HepG2 (cell line): ENCODE results near the gene ATXN7L2.

ENCODE experiments used
- CREB1 ChIP-seq, 2 experiments: fragments of 450-650 bp in 1 of 2; IDR thresholded peaks; 2 replicates each; pipeline ENCODE4 v1.6.1; 2016 to 2017; ENCODE audit warnings: control low read depth in 1 of 2, mild to moderate bottlenecking in 1 of 2, missing compliant biosample characterization in 1 of 2, missing genetic modification characterization in 1 of 2
- DBP ChIP-seq: sonication (generic); formaldehyde crosslinking; IDR thresholded peaks from 2 replicates; pipeline ENCODE4 v1.4.0; 2020; ENCODE audit warnings: missing genetic modification reagents; ENCODE audit errors: not compliant biosample characterization
- EZH2 ChIP-seq: conservative IDR thresholded peaks from 2 replicates; pipeline ENCODE4 v1.6.1; 2012; ENCODE audit warnings: mild to moderate bottlenecking, low read depth, low read length, moderate library complexity
- HIC2 ChIP-seq: sonication (generic); formaldehyde crosslinking; IDR thresholded peaks from 2 replicates; pipeline ENCODE4 v1.9.0; 2022; ENCODE audit warnings: low read depth, missing genetic modification reagents
- HNF4G ChIP-seq, 2 experiments: sonication (generic) in 1 of 2; formaldehyde crosslinking in 1 of 2; IDR thresholded peaks; 2 replicates each; pipeline versions ENCODE4 v1.4.0 to v1.6.1; 2011 to 2020; ENCODE audit warnings: borderline replicate concordance in 2 of 2, low read depth in 2 of 2, mild to moderate bottlenecking in 2 of 2, low read length in 1 of 2, missing genetic modification reagents in 1 of 2, moderate library complexity in 1 of 2
- JUNB ChIP-seq: sonication (generic); formaldehyde crosslinking; IDR thresholded peaks from 2 replicates; pipeline ENCODE4 v1.8.0; 2022; ENCODE audit warnings: missing genetic modification reagents, mild to moderate bottlenecking, borderline replicate concordance
- MEIS1 ChIP-seq: sonication (generic); formaldehyde crosslinking; IDR thresholded peaks from 2 replicates; pipeline ENCODE4 v1.9.0; 2021; ENCODE audit warnings: mild to moderate bottlenecking, missing genetic modification reagents, moderate library complexity, borderline replicate concordance
- MYNN ChIP-seq: sonication (generic); formaldehyde crosslinking; IDR thresholded peaks from 2 replicates; pipeline ENCODE4 v1.4.0; 2020; ENCODE audit warnings: mild to moderate bottlenecking, low read depth, missing genetic modification reagents
- MZF1 ChIP-seq: sonication (generic); formaldehyde crosslinking; IDR thresholded peaks from 2 replicates; pipeline ENCODE4 v1.8.1; 2023; ENCODE audit warnings: mild to moderate bottlenecking, missing genetic modification reagents, borderline replicate concordance
- SUZ12 ChIP-seq: fragments of 150-350 bp; IDR thresholded peaks from 2 replicates; pipeline ENCODE4 v1.6.1; 2014; ENCODE audit warnings: low read depth, low read length

GRCh38 chr1:109538827-109539555 lies 55.3 kb downstream of the ATXN7L2 start:
- TF ChIP-seq HIC2 (CRISPR knock-in tag) (no peak), HNF4G (IDR thresholded peaks at IDR 0.05; ENCODE audit: borderline replicate concordance, low read depth, low read length) (no peak), HNF4G (CRISPR knock-in tag; IDR thresholded peaks at IDR 0.05; ENCODE audit: borderline replicate concordance, low read depth) (no peak), MYNN (CRISPR knock-in tag) (no peak), CREB1 (IDR thresholded peaks at IDR 0.05) (no peak), CREB1 (CRISPR knock-in tag; IDR thresholded peaks at IDR 0.05) (no peak), DBP (CRISPR knock-in tag) (no peak), EZH2 (no peak), SUZ12 (no peak), JUNB (CRISPR knock-in tag) (no peak), MZF1 (CRISPR knock-in tag) (no peak), MEIS1 (CRISPR knock-in tag) (no peak)
